Lower lobe of right lung (tissue), 2 donors: Measurements from ENCODE around the gene CLPTM1L. TPM values are rescaled to one million over a fixed set of nuclear protein-coding genes. Genes with fewer than 3 reads are reported as not detected.

ENCODE experiments used
- ATAC-seq, 2 donors: fragments of 200-7000 bp; cut with Tn5 transposase; one replicate each; pipeline ENCODE4 v1.9.1; 2020 to 2022; ENCODE audit warnings: mild to moderate bottlenecking in 2 of 2, moderate library complexity in 2 of 2
- DNase-seq: peaks from one replicate; pipeline ENCODE4 v3.0.0-alpha.2; 2020
- H3K27ac ChIP-seq: fragments of 200-600 bp; one replicate; pipeline ENCODE4 v1.8.0; 2022
- H3K27me3 ChIP-seq: fragments of 200-600 bp; one replicate; pipeline ENCODE4 v1.8.0; 2022; ENCODE audit warnings: low read depth
- H3K36me3 ChIP-seq: fragments of 200-600 bp; one replicate; pipeline ENCODE4 v1.8.0; 2022; ENCODE audit warnings: mild to moderate bottlenecking
- H3K4me1 ChIP-seq: fragments of 200-600 bp; one replicate; pipeline ENCODE4 v1.8.0; 2022
- H3K4me3 ChIP-seq: fragments of 200-600 bp; one replicate; pipeline ENCODE4 v1.8.0; 2022; ENCODE audit warnings: mild to moderate bottlenecking
- H3K9me3 ChIP-seq: fragments of 200-600 bp; one replicate; pipeline ENCODE4 v1.8.0; 2022
- CTCF ChIP-seq: fragments of 200-600 bp; IDR thresholded peaks from one replicate; pipeline ENCODE4 v1.8.0; 2022; ENCODE audit warnings: antibody characterized with exemption, mild to moderate bottlenecking
- intact Hi-C: fragments of 100-400 bp; cut with DNase I; formaldehyde crosslinking; loops from one replicate; pipeline ENCODE4 v1.11.0; 2022
- total RNA-seq: library from RNA; stranded (reverse); fragmentation: NEBNext Ultra II Directional; extraction: Animal tissue kit (Norgen Biotek cat#: 25700); gene quantifications from one replicate; pipeline ENCODE4 v1.2.1, GENCODE V29; 2021
- donor health status: DM: no; HTN: yes; CAD: no; lungs with severe emphysema.

CLPTM1L gene
- total RNA-seq, 1 donor from 2014 or later: 135 TPM

- Histone ChIP-seq H3K4me3 (no peak overlapping the region), H3K36me3 (peaks cover 66% of the 10 kb centered on the region), H3K9me3 (no peaks in the 10 kb centered on the region), H3K27ac (no peak overlapping the region), H3K4me1 (peaks cover 7% of the 10 kb centered on the region), H3K27me3 (no peaks in the 10 kb centered on the region)
- intact Hi-C loops: no loop called here
- DNase-seq: no peak
- TF ChIP-seq CTCF: no peak
- ATAC-seq: no peak
Measured at GRCh38 chr5:1325870-1326531, 18.9 kb downstream of the CLPTM1L start.

DNA sequence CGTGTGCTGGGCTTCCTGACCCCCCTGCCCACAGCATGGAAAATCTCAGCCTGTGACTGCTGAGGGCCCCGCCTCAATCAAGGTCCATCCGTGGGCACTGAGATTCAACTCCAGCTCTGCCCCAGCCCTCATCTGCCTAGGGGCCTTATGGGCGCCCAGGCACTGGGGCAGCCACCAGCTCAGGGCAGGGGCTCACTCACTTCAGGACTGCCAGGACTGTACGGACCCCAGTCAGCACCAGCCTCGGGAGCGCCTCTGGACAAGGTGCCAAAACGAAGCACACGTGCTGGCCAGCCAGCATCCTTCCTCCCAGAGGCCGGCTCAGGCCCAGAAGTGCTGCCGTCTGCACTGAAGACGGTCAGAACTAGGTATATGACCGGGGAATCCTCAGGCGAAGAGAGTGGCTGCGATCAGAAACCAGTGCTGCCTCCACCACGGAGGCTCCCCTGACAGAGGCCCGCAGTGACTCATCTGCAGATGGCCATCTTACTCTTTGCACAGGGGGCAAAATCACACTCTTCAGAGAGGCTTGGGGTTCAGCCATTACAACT, 19.6 kb downstream of the CLPTM1L start:
- no peak for TF ChIP-seq CTCF
- Histone ChIP-seq H3K27me3 (no peaks in the 10 kb centered on the region), H3K4me3 (no peak overlapping the region), H3K9me3 (no peaks in the 10 kb centered on the region), H3K36me3 (peaks cover 66% of the 10 kb centered on the region), H3K4me1 (peaks cover 4% of the 10 kb centered on the region), H3K27ac (no peak overlapping the region)
- ATAC-seq (peak in 1 of 2 donors; percentile 24), DNase-seq (no peak)
- intact Hi-C loops: no loop called here

- ATAC-seq (peak; percentile 11 to 39), DNase-seq (no peak)
Measured at GRCh38 chr5:1324719-1325190, 20.1 kb downstream of the CLPTM1L start.

DNA sequence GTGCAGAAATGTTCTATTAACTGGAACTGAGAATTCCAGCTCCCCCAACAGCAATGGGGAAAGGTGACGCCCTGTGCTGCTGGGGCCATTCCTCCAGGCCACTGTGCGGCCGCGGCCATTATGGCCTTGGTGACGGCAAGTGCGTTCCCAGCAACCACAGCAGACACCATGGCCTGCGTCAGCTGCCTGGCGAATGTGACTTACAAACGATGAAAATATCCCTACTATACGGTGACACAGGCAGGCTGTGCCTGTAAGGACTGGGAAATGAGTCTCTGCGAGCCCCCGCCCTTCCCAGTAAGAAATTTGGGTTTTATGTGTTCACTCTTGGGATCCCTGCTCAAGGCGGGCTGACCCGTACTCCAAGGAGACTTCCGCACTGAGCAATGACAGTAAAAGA, 20.6 kb downstream of the CLPTM1L start:
- Histone ChIP-seq H3K4me3 (no peak overlapping the region), H3K27ac (no peak overlapping the region), H3K36me3 (peaks cover 71% of the 10 kb centered on the region), H3K9me3 (no peaks in the 10 kb centered on the region), H3K27me3 (no peaks in the 10 kb centered on the region), H3K4me1 (peaks cover 4% of the 10 kb centered on the region)
- intact Hi-C loops: no loop called here
- ATAC-seq (no peak), DNase-seq (no peak)
- no peak for TF ChIP-seq CTCF

More at GRCh38 chr5:1324719-1325190, 20.1 kb downstream of the CLPTM1L start:
- intact Hi-C loops: no loop called here
- H3K27ac ChIP-seq: no peak overlapping the region
- TF ChIP-seq CTCF: no peak
- no peaks in the 10 kb centered on the region for H3K27me3 ChIP-seq
- peaks cover 4% of the 10 kb centered on the region for H3K4me1 ChIP-seq
- peaks cover 67% of the 10 kb centered on the region for H3K36me3 ChIP-seq
- H3K4me3 ChIP-seq: no peak overlapping the region
- no peaks in the 10 kb centered on the region for H3K9me3 ChIP-seq

DNA sequence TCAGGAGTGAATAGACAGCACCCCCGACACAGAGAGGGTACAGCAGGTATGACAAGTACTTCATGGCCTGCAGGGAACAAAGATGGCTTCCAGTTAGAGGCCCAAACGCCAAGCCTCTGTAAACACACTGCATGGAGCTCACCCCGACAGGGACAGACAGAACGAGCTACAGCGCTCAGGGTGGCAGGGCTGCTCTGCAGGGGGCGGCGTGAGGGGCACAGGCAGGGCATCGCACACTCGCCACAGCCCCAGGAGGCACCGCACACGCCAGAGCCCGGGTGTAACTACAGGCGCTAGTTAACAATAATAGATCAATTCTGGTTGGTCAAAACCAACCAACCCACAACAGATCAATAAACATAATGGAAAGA, 21.1 kb downstream of the CLPTM1L start:
- no peak overlapping the region for H3K27ac ChIP-seq
- H3K9me3 ChIP-seq: no peaks in the 10 kb centered on the region
- peaks cover 72% of the 10 kb centered on the region for H3K36me3 ChIP-seq
- H3K4me3 ChIP-seq: no peak overlapping the region
- DNase-seq (no peak), ATAC-seq (no peak)
- H3K4me1 ChIP-seq: no peaks in the 10 kb centered on the region
- intact Hi-C loops: no loop called here
- H3K27me3 ChIP-seq: no peaks in the 10 kb centered on the region
- TF ChIP-seq CTCF: no peak
